Hippocampal formation (tissue), 2 donors: Measurements from ENCODE around the gene KCNMB4.

ENCODE experiments used
- DNase-seq, 2 donors: peaks; one replicate each; lab custom pipeline; 2025; lab: John Stamatoyannopoulos, UW

Gene KCNMB4

GRCh38 chr12:70443062-70443673, 77.1 kb downstream of the KCNMB4 start:
- no peak for DNase-seq

GRCh38 chr12:70444903-70445302, 78.8 kb downstream of the KCNMB4 start:
- no peak for DNase-seq

- DNase-seq: no peak
Observed at GRCh38 chr12:70448371-70448770, 82.3 kb downstream of the KCNMB4 start.

- no peak for DNase-seq
Observed at GRCh38 chr12:70449074-70449752, 83.1 kb downstream of the KCNMB4 start.

- no peak for DNase-seq
Observed at GRCh38 chr12:70449753-70450341, 83.8 kb downstream of the KCNMB4 start.

- DNase-seq: no peak
Observed at GRCh38 chr12:70451528-70451927, 85.4 kb downstream of the KCNMB4 start.

GRCh38 chr12:70456953-70457352, 90.9 kb downstream of the KCNMB4 start:
- no peak for DNase-seq

- DNase-seq: no peak
Observed at GRCh38 chr12:70459786-70460185, 93.7 kb downstream of the KCNMB4 start.

GRCh38 chr12:70463997-70464396, 97.9 kb downstream of the KCNMB4 start:
- no peak for DNase-seq

- no peak for DNase-seq
Observed at GRCh38 chr12:70466753-70467152, 100.7 kb downstream of the KCNMB4 start.

GRCh38 chr12:70467476-70467875, 101.4 kb downstream of the KCNMB4 start:
- no peak for DNase-seq

GRCh38 chr12:70467918-70468733, 102.0 kb downstream of the KCNMB4 start:
- DNase-seq: no peak

GRCh38 chr12:70468741-70469140, 102.7 kb downstream of the KCNMB4 start:
- no peak for DNase-seq

- DNase-seq: no peak
Observed at GRCh38 chr12:70469221-70469820, 103.2 kb downstream of the KCNMB4 start.

- no peak for DNase-seq
Observed at GRCh38 chr12:70482764-70483163, 116.7 kb downstream of the KCNMB4 start.
